ENCODE results near the gene FAM83F.
A peak's percentile ranks its signal among the peaks of the same experiment; 100 is the strongest.

Gene FAM83F

DNA sequence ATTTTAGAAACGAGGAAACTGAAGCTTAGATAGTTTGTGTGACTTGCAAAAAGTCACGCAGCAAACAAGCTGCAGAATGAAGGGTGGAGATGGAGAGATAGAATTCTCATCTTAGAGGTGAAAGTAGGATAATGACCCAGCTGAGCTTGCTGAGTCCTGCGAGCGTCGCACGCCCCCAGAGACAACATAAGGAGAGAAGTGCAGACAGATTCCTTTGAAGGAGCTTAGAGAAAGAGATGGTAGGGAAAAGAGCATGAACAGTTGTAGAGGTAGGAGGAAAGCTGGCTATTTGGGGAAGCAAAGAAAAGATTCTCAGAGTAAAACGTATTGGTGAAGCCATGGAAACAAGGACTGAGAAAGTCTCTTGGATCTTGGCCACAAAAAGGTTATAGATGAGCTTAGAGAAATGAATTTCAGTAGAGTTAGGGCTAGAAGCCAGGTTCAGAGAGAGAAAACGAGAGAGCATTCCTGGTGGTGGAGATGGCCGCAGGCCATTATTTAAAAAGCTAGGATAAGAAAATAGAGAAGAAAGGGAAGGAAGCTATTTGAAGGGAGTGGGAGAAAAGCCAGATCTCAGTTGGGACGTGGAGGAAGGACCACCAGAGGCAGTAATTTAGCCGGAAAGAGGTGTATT lies 44.8 kb downstream of the FAM83F start:
- no peak for DNase-seq

DNA sequence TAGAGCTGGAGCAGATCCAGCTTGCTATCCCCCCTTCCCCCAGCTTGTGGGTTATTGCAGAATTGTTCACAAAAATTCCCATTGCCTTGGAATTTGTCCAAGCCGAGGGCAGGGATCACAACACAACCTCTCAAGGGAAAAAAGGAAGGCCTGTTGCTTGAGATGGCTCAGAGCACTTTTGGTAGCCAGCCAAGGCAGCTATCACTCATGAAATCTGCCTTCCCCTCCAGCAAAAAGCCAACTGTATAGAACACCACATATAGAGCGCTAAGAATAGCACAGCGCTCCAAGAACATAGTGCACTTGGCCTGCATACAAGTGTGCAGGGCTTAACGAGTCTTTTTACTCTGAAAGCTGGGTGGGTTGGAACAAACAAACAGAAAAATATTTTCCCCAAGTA lies 46.2 kb downstream of the FAM83F start:
- peak; percentile 94 for DNase-seq

DNA sequence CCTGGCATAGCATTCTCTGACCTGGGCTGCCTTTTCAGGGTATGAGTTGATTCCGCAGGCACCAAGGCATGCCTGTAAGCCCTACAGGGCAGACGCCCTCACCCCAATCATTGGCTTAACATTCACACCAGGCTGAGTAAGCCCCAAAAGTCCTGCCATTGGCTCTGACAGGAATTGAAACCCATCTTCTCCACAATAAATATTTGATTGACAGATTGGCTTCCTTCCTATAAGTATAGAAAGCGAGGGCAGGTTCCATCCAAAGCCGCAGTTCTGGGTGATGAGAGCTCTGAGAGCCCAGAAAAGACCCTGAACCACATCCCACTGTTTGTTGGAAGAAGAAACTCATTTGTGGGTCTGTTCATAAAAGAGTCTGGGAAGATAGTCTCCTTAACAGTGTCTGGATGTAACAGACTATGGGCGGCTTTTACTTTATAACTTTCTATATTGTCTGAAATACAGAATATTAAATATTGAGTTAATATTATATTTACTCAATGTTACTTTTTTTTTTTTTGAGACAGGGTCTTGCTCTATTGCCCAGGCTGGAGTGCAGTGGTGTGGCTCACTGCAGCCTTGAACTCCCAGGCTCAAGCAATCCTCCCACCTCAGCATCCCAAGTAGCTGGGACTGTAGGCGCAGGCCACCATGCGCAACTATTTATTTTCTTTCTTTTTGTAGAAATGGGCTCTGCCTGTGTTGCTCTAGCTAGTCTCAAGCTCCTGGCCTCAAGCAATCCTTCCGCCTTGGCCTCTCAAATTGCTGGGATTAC lies 46.8 kb downstream of the FAM83F start:
- DNase-seq: no peak

DNA sequence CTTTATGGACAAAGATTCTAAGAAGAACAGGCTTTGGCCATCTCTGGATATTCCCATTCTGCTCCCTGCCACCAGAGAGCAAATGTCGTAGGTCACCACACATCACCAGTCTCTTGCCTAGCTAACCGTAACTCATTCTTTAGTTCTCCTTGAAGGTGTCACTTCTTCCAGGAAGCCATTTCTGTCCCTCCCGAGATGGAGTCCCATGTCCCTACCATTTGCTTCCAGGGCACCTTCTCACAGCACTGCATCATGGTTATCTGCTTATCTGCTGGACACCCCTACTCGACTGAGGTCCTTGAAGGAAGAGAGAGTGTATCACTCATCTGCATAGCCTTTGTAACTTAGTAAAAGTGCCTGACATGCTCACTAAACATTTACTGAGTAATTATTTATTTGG lies 47.6 kb downstream of the FAM83F start:
- no peak for DNase-seq

DNA sequence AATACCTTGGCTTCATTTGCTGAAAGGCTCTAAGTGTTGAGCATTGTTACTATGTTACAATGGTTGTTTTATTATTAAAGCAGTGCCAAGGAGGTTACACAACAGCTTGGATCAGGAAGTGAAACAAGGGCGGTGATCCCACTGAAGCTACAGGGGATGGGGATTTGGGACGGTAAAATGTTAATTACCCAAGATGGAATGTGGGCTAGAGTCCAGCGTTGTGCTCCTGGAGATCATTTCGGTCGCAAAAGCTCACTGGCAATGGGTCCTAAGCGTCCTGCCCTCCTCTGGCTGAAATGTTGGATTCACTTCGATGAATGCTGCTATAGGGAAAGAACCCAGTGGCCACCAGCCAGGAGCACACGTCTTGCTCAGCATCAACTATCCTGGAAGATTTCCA lies 48.3 kb downstream of the FAM83F start:
- DNase-seq: peak; percentile 2

DNA sequence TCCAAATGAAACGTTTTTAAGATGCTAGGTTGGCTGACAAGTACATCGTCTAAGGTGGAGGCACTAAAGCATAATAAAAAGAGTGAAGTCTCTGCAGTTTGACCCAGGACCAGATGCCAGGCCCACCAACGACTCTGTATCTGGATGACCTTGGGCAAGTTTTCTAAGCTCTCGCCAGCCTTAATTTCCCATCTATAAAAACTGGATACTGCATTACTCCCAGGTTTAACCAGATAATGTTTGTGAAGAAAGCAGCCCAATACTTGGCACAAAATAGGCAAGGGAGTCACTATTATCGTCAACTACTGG lies 49.0 kb downstream of the FAM83F start:
- no peak for DNase-seq

DNA sequence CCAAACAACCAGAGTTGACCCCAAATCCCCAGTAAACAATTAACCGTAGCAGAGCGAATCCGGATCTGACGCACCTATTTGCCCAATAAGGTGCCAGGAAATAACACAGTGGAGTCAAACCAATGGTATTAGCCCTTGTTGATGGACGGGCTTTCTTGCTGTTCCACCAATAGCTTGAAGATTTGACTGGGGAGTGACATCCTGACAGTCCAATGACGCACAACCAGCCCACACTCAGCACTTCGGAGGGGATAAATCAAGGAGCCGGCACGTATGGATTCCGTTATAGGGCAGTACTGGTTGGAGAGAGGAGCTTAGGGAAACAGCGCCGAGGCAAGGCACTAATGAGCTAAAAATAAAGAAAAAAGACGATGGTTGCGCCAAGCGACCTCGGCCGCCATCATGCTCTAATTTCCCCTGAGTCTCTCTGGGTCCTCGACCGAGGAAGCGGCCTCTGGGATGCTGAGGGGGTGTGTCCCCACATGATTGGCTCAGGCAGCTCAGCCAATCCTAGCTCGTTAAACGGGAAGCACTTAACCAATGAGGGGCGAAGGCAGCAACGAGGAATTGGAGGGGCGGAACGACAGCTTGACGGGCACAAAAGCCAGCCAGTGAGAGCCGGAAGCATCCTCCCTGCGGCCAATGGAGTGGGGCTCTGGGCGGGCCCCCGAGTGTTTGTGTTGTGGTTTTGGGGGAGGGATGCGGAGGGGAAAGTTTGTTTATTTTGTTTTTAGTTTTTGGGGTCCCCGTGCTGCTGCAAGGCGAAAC lies 49.5 kb downstream of the FAM83F start:
- DNase-seq: peak; percentile 99

DNA sequence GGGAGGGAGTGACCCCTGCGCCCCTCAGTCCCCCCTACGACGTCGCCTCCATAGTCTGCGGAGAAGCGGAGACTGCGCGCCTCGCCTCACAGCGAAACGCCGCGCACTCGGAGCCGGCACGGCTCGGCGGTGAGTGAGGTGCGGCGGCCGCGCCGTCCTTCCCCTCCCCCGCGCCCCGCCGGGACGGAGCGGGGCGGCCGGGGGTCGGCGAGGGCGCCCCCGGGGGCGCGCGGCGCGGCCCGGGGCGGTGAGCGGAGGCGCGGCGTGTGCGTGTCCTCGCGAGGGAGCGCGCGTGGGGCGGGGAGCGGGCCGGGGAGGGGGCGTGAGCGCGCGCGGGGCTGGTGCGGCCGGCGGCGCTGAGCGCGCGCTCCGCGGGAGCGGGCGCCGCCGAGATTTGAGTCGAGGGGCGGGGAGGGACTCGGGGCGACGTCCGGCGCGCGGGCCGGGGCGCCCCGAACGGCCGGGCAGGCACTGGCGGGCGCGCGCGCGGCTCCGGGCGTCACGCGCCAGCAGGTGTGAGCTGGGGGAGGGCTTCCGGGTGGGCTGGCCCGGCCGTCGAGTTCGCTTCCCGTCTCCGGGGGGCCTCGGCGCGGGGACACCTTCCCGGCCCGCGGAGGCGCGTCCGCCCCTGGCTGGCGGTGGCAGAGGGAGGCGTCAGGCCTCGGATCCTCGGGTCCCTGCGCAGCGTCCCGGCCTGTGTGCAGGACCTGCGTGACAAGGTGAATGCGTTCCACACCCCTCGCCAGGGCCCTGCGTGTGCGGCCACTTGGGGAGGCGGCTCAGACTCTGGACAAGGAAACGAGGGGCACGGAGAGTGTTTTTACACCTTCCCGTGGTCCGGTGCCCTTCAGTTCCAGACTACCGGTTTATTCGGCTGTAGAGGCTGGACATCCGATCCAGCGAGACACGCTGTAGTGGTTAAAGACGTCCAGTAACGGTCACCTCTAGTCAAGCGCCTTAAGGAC lies 50.4 kb downstream of the FAM83F start:
- DNase-seq: peak; percentile 27

DNA sequence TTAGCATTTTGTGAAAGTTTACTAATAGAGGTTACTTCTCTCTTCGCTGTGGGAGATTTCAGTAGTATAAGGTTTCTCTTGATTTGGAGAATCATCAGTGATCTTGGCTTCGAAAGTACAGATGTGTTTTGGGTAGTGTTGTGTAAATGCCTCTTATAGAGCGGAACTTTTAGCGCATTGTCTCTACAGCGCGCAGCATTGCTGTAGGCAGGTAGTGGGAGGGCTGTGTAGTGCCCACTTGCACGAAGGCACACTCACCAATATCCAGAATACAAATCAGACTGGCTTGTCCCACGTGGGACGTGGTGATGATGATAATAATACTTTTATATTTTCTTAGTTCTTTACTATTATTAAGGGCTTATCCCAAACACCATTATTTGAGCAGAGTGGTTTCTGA lies 51.4 kb downstream of the FAM83F start:
- DNase-seq: no peak

DNA sequence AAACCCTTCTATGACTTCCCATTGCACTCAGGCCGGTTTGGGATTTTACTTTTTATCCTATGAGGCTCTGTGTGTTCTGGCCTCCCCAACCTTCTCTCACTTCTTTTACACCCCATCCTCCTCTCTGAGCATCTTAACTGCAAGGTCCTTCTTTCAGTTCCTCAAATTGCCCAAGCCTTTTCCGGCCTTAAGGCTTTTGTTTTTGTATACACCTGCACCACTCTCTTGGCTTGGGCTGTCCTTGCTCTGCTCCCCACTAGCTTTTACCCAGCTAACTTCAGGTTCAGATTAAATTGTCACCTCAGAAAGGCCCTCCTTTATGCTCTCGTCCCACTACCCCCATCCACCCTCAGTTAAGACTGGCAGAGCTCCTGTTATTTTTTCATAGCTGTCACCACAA lies 55.5 kb downstream of the FAM83F start:
- DNase-seq: no peak

DNA sequence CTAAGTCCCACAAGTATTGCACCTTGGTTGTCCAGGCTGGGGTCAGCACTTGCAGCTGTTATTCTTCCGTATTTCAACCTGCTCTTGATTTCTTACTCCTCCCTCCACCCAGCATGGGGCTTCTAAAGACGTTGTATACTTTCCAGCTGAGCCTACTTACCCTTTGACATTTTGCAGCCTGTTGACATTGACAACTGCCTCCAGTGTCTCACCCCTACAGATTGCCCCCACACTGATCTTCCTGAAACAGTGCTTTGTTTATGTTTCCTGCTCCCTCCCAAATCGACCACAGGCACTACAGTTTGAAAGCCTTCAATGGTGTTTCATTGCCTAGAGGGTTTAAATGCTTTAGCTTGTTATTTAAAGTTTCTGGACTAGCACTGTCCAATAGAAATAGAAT lies 56.6 kb downstream of the FAM83F start:
- no peak for DNase-seq

DNA sequence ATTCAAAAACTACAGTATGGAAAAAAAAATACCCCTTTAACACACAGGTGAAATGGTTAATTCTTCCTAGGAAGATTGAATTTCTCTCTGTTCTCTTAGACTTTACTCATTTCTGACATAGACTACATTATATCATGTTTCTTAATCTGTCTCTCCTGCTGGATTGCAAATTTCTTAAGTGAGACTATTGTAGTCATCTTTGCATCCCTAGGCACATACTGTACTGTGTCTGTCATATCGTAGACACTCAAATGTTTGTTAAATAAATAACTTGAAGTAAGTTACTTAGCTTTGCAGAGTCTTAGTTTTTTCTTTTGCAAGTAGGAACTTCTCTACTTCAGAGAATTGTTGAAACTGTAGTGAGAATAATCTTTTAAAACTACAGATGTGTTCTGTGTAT lies 58.7 kb downstream of the FAM83F start:
- no peak for DNase-seq

DNA sequence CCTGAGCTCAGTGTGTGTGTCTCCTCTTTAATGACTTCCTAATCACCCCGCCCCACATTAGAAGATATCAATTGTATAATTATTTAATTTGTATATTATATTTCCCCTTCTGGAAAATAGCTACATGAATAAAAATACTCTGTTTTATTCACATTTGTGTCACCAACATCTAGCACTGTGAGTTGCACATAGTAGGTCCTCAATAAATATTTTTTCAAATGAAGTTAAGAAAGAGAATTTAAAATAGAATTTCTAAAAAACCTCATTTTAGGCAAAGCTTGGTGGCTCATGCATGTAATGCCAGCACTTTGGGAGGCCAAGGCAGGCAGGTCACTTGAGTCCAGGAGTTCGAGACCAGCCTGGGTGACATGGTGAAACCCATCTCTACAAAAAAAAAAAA lies 59.7 kb downstream of the FAM83F start:
- DNase-seq: no peak

DNA sequence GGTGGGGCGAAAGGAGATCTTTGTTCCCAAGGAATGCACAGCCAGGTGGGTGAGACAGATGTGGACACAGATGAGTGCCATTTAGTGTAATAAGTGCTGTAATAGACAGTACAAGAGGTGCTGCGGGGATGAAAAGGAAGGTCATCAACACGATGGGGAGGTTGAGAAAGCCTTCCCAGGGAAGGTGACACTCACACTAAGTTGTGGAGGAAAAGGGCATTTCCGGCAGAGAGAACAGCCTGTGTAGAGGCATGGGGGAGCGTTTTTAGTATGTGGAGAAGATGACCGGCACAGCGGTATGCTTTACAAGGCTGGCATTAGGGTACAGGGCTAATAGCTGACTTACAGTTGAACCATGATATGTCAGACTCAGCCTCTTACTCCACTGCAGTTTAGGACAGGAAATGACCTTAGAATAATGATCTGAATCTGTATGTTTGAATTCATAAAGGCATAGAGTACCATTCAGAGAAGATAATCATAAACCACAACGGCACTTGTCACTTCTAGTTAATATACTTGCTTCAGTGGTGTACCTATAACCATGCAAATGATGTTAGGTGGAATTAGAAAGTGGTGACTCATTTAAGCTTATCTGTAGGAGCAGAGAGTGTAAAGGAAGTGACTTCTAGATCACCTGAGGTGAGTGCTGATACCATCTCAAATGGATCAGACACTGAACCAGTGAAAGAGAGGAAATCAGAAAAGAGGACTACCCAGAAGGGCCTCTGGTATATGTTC lies 60.6 kb downstream of the FAM83F start:
- DNase-seq: no peak

DNA sequence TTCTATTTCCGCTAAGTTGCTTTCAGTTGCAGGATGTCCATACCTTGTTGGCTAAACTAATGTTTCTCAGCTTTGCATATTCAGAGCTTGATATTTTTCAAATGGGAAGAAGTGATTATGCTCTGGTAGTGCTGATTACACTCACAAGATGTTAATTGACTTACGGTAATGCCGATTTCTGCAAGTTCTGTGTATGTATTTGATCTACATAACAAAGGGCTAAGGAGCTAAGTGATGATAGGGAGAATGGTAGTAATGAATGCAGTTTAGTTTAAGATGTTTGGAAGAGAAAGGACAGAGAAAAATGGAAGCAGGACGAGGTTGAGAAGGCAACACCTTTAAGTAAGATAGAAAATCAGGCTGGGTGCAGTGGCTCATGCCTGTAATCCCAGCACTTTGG lies 61.4 kb downstream of the FAM83F start:
- no peak for DNase-seq

DNA sequence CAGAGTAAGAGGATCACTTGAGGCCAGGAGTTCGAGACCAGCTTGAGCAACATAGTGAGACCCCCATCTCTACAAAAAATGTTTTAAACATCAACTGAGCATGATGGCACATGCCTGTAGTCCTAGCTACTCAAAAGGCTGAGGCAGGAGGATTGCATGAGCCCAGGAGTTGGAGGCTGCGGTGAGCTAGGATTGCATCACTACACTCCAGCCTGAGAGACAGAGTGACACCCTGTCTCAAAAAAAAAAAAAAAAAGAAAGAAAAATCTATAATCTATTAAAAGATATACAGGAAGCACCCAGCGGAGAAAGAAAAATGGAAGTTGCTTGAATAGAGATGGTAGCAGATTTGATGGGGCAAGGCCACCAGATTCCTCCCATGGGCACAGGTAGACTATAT lies 61.8 kb downstream of the FAM83F start:
- DNase-seq: no peak

DNA sequence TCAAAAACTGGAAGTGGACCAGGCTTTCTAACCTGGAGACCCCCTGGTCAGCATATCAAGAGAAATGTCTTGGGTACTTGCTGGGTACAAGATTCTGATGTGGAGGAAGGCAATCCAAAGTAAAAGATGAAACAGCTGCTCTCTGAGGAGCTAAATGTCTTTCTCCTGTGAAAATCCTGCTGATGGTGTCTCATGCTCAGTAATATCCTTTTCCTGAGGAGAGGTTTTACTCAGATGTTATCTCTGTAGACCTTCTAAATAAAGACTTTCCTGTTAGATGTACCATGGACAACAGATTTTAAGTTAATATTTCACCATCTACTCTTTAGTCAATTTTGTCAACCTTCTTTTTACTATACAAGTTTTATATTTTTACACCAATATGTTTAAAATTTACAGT lies 62.9 kb downstream of the FAM83F start:
- DNase-seq: no peak

DNA sequence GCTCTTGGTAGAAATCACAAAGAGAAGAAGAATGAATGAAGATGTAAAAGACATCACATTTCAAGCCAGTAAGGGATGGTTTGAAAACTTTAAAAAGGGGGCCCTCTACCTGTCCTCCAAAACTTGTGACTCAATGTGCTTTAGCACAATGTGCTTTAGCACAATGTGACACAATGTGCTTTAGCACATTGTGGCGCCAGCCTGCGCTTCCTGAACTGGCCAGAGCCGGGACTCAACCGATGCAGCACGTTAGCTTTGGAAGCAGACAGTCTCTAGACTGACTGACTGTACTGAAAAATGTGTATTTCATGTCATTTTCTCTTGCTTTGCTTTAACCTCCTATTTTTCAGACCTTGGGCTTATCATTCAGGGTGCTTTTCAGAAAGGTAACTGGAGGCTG lies 63.5 kb downstream of the FAM83F start:
- DNase-seq: no peak

DNA sequence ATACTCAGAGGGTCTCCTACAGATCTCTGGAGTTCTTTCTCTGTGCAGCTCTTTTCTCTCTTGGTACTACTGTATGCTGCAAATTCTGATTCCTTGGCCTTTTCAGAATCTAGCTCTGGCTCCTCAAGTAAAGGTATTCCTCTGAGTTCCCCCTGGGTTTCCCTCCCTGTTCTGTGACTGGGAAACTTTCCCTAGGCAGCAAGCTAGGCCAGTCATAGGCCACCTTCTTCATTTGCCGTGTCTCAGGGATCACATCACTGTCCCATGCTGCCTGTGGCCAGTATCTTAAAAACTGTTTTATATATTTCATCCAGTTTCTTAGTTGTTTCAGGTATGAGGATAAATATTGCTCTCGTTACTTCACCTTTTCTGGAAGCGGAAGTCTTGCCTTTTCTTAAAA lies 71.2 kb downstream of the FAM83F start:
- DNase-seq: no peak

DNA sequence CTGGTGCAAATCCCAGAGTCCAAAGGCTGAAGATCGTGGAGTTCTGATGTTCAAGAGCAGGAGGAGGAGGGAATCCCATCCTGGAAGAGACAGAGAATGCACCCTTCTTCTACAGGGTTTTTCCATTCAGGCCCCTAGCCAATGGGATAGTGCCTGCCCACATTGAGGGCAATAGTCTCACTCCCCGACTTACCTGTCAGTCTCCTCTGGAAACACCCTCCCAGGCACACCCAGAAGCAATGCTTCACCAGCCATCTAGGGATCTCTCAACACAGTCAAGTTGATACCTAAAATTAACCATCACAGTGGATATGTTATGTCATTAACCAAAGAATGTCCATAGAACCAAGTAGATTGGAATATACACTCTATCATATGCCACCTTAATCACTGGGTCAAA lies 72.9 kb downstream of the FAM83F start:
- DNase-seq: no peak

DNA sequence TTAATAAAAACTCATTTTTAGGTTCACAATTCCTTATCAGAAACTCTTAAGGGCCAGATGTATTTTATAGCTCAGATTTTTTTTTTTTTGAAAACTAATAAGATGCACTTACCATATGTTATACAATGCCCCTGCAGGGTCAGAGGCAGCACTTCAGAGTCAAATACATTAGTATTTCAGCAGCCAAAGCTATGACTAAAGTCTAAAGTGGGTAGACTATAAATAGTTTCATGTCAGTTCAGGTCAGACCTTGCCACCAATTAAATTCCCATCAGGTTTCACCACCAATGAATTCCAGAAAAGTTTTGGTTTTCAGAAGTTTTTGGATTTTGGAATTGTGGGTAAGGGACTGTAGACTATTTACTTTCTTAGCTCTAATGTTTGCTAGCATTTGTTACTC lies 75.9 kb downstream of the FAM83F start:
- DNase-seq: no peak

DNA sequence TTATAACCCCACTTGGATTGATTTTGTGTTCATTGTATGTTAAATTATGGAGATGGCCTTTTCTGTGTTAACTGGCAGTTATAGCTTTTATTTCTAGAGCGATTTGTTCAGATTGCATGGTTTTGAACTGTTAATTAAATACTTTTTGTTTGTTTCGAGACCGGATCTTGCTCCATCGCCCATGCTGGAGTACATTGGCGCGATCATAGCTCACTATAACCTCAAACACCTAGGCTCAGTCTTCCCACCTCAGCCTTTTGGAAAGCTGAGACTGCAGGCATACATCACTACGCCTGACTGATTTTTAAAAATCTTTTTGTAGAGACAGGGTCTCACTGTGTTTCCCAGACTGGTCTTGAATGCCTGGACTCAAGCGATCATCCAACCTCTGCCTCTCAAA lies 77.0 kb downstream of the FAM83F start:
- DNase-seq: no peak
